HG02970 (cell line): ENCODE data around the gene LZTFL1.
"Not testable (repeated sequence)": the region's sequence is repeated elsewhere in the genome, so short reads cannot be mapped to it uniquely, and the experiment has no call there.

Source experiments
- ATAC-seq: cut with Tn5 transposase; IDR thresholded peaks from one replicate; pipeline ENCODE4 v1.9.1; 2021; ENCODE audit warnings: mild to moderate bottlenecking, moderate library complexity, moderate number of reproducible peaks; ENCODE audit not compliant: unreplicated experiment, low FRiP score

LZTFL1 gene

GRCh38 chr3:45868213-45868612 is 26.3 kb upstream of the LZTFL1 start:
- ATAC-seq = no peak

- no peak for ATAC-seq
Observed at GRCh38 chr3:45865563-45865962, 23.6 kb upstream of the LZTFL1 start.

GRCh38 chr3:45864760-45865519 is 23.0 kb upstream of the LZTFL1 start:
- no peak for ATAC-seq

DNA sequence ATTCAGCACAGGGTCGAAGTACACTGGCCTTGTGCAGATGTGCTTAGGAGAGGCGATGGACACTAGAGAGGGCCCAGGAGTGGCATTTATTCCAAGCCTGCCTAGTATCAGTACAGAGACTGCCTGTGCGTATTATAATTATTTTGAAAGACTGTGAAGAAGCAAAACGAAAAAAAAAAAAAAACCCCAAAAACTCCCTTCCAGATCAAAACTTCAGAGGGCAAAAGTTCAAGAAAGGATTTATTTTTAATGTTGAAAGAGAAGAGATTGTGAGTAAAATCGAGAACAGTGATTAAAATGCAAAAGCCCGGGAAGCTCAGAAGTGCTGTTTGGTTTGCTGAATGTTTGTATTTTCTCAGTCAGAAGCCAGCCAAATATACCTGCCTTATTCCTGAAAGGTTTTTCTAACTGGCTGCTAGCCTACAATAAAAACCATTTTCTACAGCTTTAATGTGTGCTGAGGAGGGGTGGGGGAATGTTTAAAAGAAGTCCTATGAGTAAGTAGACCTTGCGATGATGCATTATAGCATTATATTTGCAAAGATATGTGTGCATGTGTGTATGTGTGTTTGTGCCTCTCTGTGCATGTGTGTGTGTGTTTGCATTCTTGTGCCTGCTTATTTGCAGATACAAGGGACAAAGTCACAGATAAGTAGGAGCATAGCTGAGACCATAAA is 19.3 kb upstream of the LZTFL1 start:
- ATAC-seq = no peak

- ATAC-seq = no peak
Observed at GRCh38 chr3:45860481-45860880, 18.6 kb upstream of the LZTFL1 start.

DNA sequence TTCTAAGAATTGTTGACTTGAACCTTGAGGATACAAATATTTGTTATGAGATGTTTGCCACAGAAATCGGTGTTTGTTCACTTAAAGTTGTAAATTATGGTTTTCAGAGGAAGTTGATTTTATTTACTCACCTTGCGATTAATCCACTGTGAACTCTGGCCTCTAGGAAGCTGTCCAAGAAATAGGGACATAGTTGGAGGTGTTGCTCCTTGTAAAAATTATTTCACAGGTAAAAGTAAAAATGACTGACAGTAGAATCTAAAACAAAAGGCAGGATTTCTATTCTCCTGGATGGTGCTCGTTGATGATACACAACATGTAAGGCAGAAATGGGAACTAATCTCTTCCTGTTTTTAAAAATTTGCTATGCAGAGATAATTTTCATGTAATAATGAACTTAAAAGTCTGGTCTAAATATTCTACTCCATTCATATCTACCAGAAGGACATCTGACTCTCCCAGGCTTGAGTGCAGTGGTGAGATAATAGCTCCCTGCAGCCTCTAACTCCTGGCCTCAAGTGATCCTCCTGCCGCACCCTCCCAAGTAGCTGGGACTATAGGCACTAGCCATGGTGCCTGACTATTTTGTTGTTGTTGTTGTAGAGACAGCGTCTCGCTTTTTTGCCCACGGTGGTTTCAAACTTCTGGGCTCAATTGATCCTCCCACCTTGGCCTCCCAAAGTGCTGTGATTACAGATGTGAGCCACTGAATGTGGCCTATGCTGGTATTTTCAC is 17.1 kb upstream of the LZTFL1 start:
- no peak for ATAC-seq

DNA sequence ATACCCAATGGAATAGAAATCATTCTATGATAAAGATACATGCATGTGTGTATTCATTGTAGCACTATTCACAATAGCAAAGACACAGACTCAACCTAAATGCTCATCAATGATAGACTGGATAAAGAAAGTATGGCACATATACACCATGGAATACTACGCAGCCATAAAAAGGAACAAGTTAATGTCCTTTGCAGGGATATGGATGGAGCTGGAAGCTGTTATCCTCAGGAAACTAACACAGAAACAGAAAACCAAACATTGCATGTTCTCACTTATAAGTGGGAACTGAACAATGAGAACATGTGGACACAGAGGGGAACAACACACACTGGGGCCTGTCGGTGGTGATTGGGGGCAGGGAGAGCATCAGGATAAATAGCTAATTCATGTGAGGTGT is 15.1 kb upstream of the LZTFL1 start:
- ATAC-seq = not testable (repeated sequence)

DNA sequence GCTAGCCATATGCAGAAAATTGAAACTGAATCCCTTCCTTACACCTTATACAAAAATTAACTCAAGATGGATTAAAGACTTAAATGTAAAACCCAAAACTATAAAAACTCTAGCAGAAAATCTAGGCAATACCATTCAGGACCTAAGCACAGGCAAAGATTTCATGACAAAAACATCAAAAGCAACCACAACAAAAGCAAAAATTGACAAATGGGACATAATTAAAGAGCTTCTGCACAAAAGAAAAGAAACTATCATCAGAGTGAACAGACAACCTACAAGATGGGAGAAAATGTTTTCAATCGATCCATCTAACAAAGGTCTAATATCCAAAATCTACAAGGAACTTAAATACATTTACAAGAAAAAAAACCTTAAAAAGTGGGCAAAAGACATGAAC is 14.4 kb upstream of the LZTFL1 start:
- not testable (repeated sequence) for ATAC-seq

- ATAC-seq = no peak
Observed at GRCh38 chr3:45852828-45853227, 10.9 kb upstream of the LZTFL1 start.

- ATAC-seq = no peak
Observed at GRCh38 chr3:45848392-45848791, 6.5 kb upstream of the LZTFL1 start.

- ATAC-seq = no peak
Observed at GRCh38 chr3:45844616-45845015, 2.7 kb upstream of the LZTFL1 start.

- no peak for ATAC-seq
Observed at GRCh38 chr3:45842851-45843625, 1.1 kb upstream of the LZTFL1 start.

GRCh38 chr3:45841420-45841756 is 531 bp downstream of the LZTFL1 start:
- ATAC-seq = peak; percentile 13

- no peak for ATAC-seq
Observed at GRCh38 chr3:45838466-45838865, 3.5 kb downstream of the LZTFL1 start.

DNA sequence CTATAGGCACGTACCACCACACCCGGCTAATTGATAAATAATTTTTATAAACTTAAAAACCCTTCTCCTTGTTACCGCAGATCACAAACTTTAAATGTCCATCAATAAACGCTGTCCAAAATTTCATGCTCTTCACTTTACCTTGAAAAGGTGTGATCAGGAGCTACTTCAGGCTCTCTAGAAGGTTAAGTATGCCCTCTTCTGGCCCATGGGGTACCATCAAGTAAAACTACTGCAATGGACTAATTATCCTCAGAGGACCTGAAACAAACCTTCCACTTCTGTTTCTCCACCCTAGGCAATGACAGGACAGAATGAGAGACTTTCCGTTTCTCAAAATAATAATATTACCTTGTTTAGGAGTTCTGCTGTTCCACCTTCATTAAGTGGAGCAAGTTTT is 9.2 kb downstream of the LZTFL1 start:
- ATAC-seq = no peak

DNA sequence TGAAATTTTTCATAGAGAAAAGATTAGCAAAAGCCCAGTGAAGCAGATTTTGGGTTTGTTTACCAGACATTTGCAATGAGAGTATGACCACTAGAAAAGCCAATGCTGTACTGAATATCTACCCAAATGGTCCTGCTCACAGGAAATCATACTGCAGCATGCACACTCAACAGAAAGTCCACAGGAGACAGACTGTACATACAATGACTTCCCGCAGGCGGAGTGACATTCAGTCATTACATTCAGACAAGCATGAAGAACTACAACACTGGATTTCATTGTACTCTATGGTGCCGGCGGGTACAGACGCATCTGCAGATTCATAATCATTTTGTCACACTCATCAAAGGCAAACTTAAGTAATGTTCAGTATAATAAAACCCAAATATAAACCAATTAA is 11.8 kb downstream of the LZTFL1 start:
- ATAC-seq = no peak

DNA sequence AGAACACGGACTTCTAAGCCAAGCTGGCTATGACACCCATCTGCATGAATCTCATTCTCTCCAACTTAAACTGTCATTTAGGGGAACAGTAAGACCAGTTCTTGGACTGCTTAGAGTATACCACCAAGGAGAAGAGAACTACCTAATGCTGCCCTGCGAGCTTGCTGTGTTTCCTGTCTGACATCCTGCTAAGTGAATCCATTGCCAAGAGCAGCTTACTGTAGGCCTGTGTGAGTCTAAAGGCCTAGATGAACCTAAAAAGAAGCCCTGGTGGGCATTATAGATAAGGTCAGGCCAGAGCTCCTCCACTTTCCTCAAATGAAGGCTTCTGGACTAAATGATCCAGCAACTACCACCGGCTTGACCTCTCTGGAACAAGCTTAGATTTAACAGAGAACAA is 15.0 kb downstream of the LZTFL1 start:
- ATAC-seq = no peak

GRCh38 chr3:45826321-45826720 is 15.6 kb downstream of the LZTFL1 start:
- no peak for ATAC-seq

- no peak for ATAC-seq
Observed at GRCh38 chr3:45821127-45821526, 20.8 kb downstream of the LZTFL1 start.

GRCh38 chr3:45819543-45819942 is 22.4 kb downstream of the LZTFL1 start:
- no peak for ATAC-seq
